HG02678 (cell line): ENCODE measurements around the gene RABGAP1.

Source experiments
- ATAC-seq: cut with Tn5 transposase; IDR thresholded peaks from one replicate; pipeline ENCODE4 v1.9.1; 2021; ENCODE audit warnings: mild to moderate bottlenecking, moderate library complexity; ENCODE audit not compliant: unreplicated experiment

RABGAP1 gene

DNA sequence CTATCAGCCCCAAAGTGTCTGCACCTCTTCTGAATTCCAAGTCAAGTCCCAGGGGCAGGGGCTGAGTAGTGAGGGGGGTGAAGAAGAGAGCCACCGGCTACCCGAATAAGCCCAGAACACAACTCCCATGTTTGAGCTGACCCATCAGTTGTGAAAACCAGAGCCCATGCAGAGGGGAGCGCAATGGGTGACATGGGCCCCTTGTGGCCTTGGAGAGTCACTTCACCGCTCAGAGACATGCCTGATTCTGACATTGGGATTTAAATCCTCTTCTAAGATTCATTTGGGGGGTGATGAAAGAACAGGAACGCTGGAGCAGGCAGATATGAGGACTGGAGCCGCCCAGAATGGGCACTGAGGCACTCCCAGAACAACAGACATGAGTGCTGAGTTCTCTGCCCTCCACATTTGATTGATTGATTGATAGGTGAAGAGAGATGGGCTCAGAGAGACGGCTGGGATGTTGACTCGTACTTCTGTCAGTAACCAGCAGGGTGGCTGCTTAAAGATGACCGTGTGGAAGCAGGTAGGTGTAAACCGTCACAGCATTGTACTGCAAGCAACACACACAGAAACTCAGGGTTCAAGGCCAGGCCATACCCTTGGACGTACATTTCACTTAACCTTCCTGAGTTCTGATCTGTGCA is 166.9 kb downstream of the RABGAP1 start:
- no peak for ATAC-seq

DNA sequence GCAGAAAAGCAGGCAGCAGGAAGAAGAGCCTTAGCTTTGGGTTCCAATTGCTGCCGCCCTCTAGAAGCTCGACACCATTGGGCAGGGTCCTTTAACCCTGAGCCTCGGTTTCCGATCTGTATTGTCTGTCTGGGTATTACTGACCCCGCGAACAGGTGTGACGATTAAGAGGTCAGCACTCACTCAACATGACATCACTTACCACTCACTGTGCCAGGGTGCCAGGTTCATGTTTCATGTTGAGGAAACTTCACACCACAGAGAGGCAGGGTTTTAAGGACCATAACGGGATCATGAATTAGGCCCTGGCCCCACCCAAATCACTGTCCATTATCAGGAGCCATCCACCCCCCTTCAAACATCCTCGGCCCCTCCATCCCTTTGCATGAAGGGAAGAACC is 168.2 kb downstream of the RABGAP1 start:
- no peak for ATAC-seq

- ATAC-seq = no peak
Observed at GRCh38 chr9:123109540-123110279, 168.9 kb downstream of the RABGAP1 start.

DNA sequence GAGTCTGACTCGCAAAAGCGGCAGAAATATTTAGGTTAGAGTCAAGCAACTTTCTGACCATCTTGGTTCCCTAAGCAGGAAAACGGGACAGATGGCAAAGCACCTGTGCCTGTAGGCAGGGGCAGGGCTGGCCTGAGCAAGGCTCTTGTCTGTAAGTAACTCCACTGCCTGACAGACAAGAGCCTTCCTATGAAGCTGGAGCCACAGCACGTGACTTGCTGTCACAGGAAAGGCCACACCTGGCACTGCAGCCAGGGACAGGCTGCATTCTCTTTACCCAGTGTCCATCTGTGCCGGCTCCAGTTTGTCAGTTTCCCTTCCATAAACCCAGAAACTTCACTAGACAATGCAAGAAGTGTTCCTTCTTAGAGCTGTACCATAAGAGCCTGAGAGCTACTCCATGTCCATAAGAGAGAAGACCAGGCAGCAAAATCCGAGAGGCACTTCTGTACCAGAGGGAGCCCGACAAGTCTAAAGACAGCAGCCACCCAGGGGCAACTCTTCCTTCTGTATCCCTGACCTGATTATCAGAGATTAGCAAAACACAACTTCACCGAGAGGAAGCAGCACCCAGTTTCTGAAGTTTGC is 170.7 kb downstream of the RABGAP1 start:
- no peak for ATAC-seq

GRCh38 chr9:123112015-123112975 is 171.5 kb downstream of the RABGAP1 start:
- ATAC-seq = no peak

GRCh38 chr9:123113185-123113584 is 172.4 kb downstream of the RABGAP1 start:
- no peak for ATAC-seq

DNA sequence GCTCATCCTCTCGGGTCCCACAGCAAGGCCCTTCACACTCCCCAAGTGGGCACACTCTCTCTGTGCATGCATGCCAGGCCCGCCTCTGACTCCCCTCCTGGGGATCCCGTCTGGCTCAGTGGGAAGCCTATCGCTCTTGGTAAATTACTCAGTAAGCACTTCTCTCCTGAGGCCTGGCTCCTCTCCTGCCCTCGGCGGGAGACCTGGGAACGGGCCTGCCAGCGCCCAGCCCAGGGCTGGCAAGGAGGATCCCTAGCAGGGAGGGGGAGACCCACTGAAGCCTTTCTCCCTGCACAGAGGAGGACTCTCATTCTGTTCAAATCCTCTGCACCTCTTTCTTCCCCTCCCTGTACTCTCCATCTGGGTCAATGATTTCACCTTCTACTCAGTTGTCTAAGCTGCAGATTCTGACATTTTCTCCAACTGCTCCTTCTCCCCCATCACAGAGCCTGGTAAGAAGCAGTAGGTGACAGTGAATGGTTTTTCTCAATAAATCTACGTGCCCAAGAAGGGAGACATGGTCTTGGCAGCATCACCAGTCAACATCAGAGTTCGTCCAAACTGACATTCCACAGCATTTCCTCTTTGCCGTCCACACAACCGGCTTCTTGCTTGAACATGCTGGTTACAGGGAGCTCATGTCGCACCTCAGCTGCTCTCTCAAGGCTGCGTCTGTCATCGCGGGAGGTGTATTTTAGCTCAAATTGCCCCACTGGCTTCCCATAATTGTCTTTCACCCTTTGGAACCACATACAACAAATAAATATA is 174.5 kb downstream of the RABGAP1 start:
- ATAC-seq = no peak

DNA sequence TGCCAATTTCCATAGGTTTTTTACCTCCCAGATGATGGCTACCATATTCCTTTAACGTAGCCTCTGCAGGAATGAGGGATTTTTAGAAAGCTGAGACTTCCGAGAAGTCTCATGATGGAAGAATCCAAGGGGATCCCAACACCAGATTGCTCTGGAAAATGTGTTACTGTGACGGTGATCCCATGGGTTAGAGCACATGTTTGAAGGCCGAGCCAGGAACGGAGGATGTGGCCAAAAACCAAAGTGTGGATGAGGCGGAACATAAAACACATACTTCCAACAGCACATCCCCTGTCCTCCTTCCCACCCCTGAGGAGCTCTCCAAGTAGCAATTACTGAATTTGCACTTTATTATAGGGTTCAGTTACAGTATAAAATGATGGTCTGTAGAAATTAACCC is 175.2 kb downstream of the RABGAP1 start:
- ATAC-seq = no peak

DNA sequence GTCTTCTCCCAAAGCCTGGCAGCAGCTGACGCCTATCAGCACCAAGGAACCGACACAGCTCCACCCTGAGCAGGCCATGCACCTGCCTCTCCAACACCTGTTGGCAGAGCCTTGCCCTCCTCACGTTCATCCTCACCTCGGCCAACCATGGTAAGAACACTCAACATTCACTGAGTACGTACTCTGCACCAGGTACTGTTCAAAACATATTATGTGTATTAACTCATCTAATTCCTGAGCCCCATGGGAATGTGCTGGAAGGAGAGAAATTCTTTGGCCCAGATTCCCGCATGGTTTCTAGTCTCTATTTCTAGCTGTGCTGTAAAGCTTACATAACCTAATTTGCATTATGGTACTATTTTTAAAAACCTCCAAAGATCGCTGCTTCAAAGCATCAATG is 178.7 kb downstream of the RABGAP1 start:
- ATAC-seq = no peak

- no peak for ATAC-seq
Observed at GRCh38 chr9:123120131-123120530, 179.3 kb downstream of the RABGAP1 start.

DNA sequence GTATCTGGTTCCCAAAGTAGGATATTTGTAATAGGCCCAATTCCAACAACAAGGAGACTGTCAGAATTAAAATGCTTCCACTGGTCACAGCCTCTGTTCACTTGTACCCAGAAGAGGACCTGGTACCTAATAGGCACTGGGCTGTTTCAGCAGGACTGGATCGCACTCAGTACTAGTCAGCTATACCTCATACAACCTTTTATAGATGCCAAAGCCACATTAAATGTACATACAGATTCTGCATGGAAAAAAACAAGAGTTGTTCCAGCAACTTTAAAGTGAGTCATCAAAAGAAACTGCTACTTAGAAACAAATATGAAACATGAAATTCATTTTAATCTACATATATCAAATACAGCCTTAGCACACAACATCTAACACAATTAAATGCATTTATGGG is 180.1 kb downstream of the RABGAP1 start:
- no peak for ATAC-seq

GRCh38 chr9:123121457-123121856 is 180.6 kb downstream of the RABGAP1 start:
- ATAC-seq = no peak

DNA sequence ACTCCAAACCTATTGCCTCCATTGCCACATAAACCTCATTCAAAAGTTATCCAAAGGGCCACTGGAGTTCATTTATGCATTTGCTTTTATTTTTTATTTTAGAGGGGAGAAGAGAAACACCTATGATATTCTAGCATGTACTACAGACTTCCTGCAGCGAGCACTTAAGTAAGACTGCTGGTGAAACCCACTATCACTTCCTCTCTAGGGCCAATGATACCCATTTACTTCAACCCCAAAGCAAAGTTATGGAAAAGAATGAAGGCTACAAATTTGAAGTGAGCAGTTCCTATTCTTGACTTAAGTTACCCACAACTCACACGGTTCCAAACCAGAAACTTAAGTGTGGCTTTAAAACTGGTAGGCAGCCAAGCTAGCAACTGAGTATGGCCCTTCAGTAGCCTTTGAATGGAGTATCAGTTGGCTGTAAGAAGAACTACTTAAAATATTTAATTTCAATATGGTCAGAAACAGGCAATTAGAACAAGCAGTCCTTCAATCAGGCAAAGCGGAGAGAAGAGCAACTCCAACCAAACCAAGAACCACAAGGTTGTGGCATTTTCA is 186.8 kb downstream of the RABGAP1 start:
- ATAC-seq = no peak

GRCh38 chr9:123128591-123128990 is 187.8 kb downstream of the RABGAP1 start:
- ATAC-seq = no peak

- no peak for ATAC-seq
Observed at GRCh38 chr9:123129423-123129822, 188.6 kb downstream of the RABGAP1 start.

DNA sequence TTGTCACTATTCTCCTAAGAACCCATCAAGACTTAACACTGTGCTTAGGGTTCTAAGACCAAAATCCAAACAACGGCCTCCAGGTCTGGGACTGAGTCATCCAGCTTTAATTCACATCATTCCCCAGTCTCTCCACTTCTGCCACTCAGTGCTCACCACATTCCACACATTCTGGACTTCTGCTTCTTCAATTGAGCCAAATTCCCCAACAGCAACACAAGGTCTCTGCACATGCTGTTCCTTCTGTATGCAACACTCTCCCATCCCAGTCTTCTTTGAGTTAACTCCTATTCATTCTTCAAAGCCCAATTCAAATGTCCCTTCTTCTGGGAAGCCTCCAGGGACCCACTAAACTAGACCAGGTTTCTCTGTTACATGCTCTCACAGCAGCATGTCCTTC is 190.4 kb downstream of the RABGAP1 start:
- ATAC-seq = no peak

DNA sequence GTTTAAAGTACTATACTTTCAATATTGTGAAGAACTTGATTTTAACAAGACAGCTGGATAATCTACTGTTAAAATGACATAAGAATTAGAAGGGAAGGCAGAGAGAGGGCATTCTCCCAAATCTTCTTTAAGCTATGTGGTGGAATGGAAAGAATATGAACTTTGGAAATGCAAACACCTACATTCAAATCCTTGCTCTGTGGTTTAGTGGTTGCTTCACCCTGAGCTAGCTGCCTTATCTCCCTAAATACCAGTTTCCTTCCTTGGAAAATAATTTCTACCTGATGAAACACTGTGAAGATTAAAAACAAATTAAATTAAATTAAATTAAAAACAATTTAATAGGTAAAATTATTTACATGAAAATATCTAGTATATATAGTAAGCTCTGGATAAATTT is 191.2 kb downstream of the RABGAP1 start:
- ATAC-seq = no peak

GRCh38 chr9:123132696-123133095 is 191.9 kb downstream of the RABGAP1 start:
- ATAC-seq = no peak

- no peak for ATAC-seq
Observed at GRCh38 chr9:123135430-123135829, 194.6 kb downstream of the RABGAP1 start.

DNA sequence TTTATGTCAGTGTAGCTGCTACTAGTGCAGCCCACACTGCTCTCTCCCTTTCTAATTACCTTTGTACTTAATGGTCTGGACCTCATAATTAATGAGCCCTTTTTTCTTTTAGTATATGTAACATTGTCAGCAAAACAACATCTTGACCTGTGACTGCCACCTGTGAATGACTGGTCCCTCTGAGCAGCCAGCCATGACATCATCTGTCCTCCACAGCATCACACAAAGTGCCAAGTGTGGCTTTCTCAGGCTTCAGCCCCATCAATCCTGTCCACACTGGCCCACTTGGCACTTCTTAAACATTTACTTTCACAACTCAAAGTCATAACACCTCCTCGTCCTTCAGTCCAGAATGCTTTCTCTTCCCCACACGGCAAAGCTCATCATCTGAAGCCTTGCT is 197.3 kb downstream of the RABGAP1 start:
- no peak for ATAC-seq
